HCT116 (cell line): ENCODE data around the gene SLC7A1. TPM values are rescaled to one million over a fixed set of nuclear protein-coding genes. Genes with fewer than 3 reads are reported as not detected.
A peak's percentile ranks its signal among the peaks of the same experiment; 100 is the strongest.

ENCODE experiments used
- ATAC-seq: fragments of 200-7000 bp; cut with Tn5 transposase; 2 replicates; pipeline ENCODE4 v1.9.1; 2020; ENCODE audit warnings: mild to moderate bottlenecking, moderate library complexity
- BruUV-seq: library from RNA; stranded (reverse); fragments of 400-500 nt; replicated peaks from 2 replicates; lab custom pipeline; 2021; lab: Mats Ljungman, UMichigan
- CTCF ChIA-PET: fragments of 300-600 bp; sonication (Branson Sonifier 250); formaldehyde crosslinking; loops from one replicate; lab custom pipeline; 2021; ENCODE audit warnings: antibody characterized with exemption; lab: Charles Lee
- POLR2A ChIA-PET: fragments of 300-600, 350-600 bp; sonication (Branson Sonifier 250); formaldehyde crosslinking; loops from one replicate; lab custom pipeline; 2021; ENCODE audit warnings: antibody characterized with exemption; lab: Charles Lee
- RAD21 ChIA-PET, 2 experiments: fragments of 300-600 bp; sonication (Branson Sonifier 250); formaldehyde crosslinking; loops; one replicate each; lab custom pipeline; 2023; ENCODE audit warnings: low total read pairs in 2 of 2; ENCODE audit not compliant: uncharacterized antibody in 2 of 2, unreplicated experiment in 2 of 2, low non-redundant PET in 1 of 2; lab: Charles Lee
- DNase-seq: peaks from one replicate; pipeline ENCODE4 v3.0.0-alpha.2; 2010; ENCODE audit warnings: low read depth, low spot score
- H2AFZ ChIP-seq: fragments of 200-600 bp; shearing (Covaris generic), sonication (generic); 2 replicates; pipeline ENCODE4 v1.6.1; 2017; ENCODE audit warnings: low read depth, mixed run types, mixed read lengths, antibody characterized with exemption, low read length; ENCODE audit not compliant: poor library complexity, severe bottlenecking
- H3K27ac ChIP-seq: 2 replicates; pipeline ENCODE4 v1.5.1; 2012; ENCODE audit warnings: low read depth, low read length
- H3K27me3 ChIP-seq: fragments of 200-600 bp; sonication (generic); 2 replicates; pipeline ENCODE4 v1.6.1; 2016; ENCODE audit warnings: mixed run types, low read length, mixed read lengths; ENCODE audit not compliant: insufficient read depth
- H3K36me3 ChIP-seq, 2 experiments: fragments of 200-500 bp in 1 of 2; fragments of 200-600 bp in 1 of 2; sonication (Bioruptor generic) in 1 of 2; sonication (generic) in 1 of 2; 2 replicates each; pipeline versions ENCODE4 v1.5.1 to v1.6.1; 2014 to 2016; ENCODE audit warnings: low read length in 2 of 2, inconsistent platforms in 1 of 2, mixed read lengths in 1 of 2, mixed run types in 1 of 2; ENCODE audit not compliant: insufficient read depth in 2 of 2, control insufficient read depth in 1 of 2
- H3K4me1 ChIP-seq, 2 experiments: fragments of 200-600 bp in 1 of 2; sonication (generic) in 1 of 2; 2 replicates each; pipeline versions ENCODE4 v1.5.1 to v1.6.1; 2012 to 2017; ENCODE audit warnings: low read length in 2 of 2, inconsistent platforms in 1 of 2, mild to moderate bottlenecking in 1 of 2, mixed read lengths in 1 of 2, mixed run types in 1 of 2, moderate library complexity in 1 of 2; ENCODE audit not compliant: insufficient read depth in 2 of 2, control insufficient read depth in 1 of 2
- H3K4me2 ChIP-seq: fragments of 200-600 bp; sonication (generic); 2 replicates; pipeline ENCODE4 v1.6.1; 2017; ENCODE audit warnings: mixed run types, low read length, mixed read lengths
- H3K4me3 ChIP-seq, 2 experiments: fragments of 200-600 bp in 1 of 2; sonication (generic) in 1 of 2; replicated peaks in 1 of 2; 2 replicates each; pipeline ENCODE4 v1.5.1; 2011 to 2016; ENCODE audit warnings: low read length in 2 of 2, control low read depth in 1 of 2, low read depth in 1 of 2, mild to moderate bottlenecking in 1 of 2, mixed read lengths in 1 of 2, mixed run types in 1 of 2
- H3K79me2 ChIP-seq: fragments of 200-600 bp; sonication (generic); 2 replicates; pipeline ENCODE4 v1.6.1; 2017; ENCODE audit warnings: mild to moderate bottlenecking, mixed run types, low read length, moderate library complexity, mixed read lengths; ENCODE audit not compliant: insufficient read depth
- H3K9ac ChIP-seq: fragments of 200-600 bp; sonication (generic); 2 replicates; pipeline ENCODE4 v1.6.1; 2016; ENCODE audit warnings: low read length, mixed read lengths
- H3K9me2 ChIP-seq: fragments of 200-600 bp; sonication (generic), shearing (Covaris generic); 2 replicates; pipeline ENCODE4 v1.6.1; 2017; ENCODE audit warnings: mixed run types, mild to moderate bottlenecking, moderate library complexity; ENCODE audit not compliant: insufficient read depth
- H3K9me3 ChIP-seq, 2 experiments: fragments of 200-500 bp in 1 of 2; fragments of 200-600 bp in 1 of 2; sonication (Bioruptor generic) in 1 of 2; sonication (generic) in 1 of 2; 2 replicates each; pipeline ENCODE4 v1.6.1; 2014 to 2017; ENCODE audit warnings: low read length in 2 of 2, mixed read lengths in 2 of 2, inconsistent platforms in 1 of 2, low read depth in 1 of 2, mild to moderate bottlenecking in 1 of 2, mixed run types in 1 of 2, moderate library complexity in 1 of 2; ENCODE audit not compliant: control insufficient read depth in 1 of 2, insufficient read depth in 1 of 2
- H4K20me1 ChIP-seq: fragments of 200-600 bp; sonication (generic), shearing (Covaris generic); 2 replicates; pipeline ENCODE4 v1.6.1; 2017; ENCODE audit warnings: mixed run types, mild to moderate bottlenecking, moderate library complexity; ENCODE audit not compliant: insufficient read depth
- ATF3 ChIP-seq: IDR thresholded peaks from 2 replicates; pipeline ENCODE4 v1.6.1; 2012
- EGR1 ChIP-seq: IDR thresholded peaks from 2 replicates; pipeline ENCODE4 v1.6.1; 2012; ENCODE audit warnings: low read depth
- POLR2A ChIP-seq: IDR thresholded peaks from 2 replicates; pipeline ENCODE4 v1.7.0; 2011; ENCODE audit warnings: borderline replicate concordance; ENCODE audit not compliant: insufficient read depth, insufficient read length; ENCODE audit errors: extremely low read depth
- RAD21 ChIP-seq: IDR thresholded peaks from 2 replicates; pipeline ENCODE4 v1.6.1; 2012; ENCODE audit warnings: low read depth, mild to moderate bottlenecking
- ZNF274 ChIP-seq: fragments of 200-500 bp; sonication (Bioruptor generic); IDR thresholded peaks from 2 replicates; pipeline ENCODE4 v1.6.1; 2014; ENCODE audit warnings: mild to moderate bottlenecking, low read depth, low read length, inconsistent platforms
- intact Hi-C: fragments of 100-400 bp; cut with micrococcal nuclease; formaldehyde crosslinking; loops from 2 replicates; pipeline ENCODE4 v1.10.0; 2022
- total RNA-seq: library from RNA; stranded (reverse); gene quantifications from one replicate; pipeline ENCODE4 v1.2.1, GENCODE V29; 2021; ENCODE audit not compliant: unreplicated experiment

The SLC7A1 gene
- total RNA-seq, 1 experiment from 2014 or later, result 124 TPM

- no peaks in the 10 kb centered on the region for H3K27me3 ChIP-seq
- ChIA-PET CTCF (no interaction called here), RAD21 (no interaction called here), POLR2A (no interaction called here)
- DNase-seq (no peak), ATAC-seq (peak; percentile 40; the same call in 1 of the 2 replicates)
- H3K9me3 ChIP-seq, result no peaks in the 10 kb centered on the region
- H3K4me2 ChIP-seq, result no peak overlapping the region
- H3K27ac ChIP-seq, result no peak overlapping the region
- no peak overlapping the region for H2AFZ ChIP-seq
- peaks cover 13 to 37% of the 10 kb centered on the region in 2 experiments; a peak in 3 of 4 replicates for H3K4me1 ChIP-seq
- H3K4me3 ChIP-seq, result no peak overlapping the region
- TF ChIP-seq ATF3 (no peak), RAD21 (no peak), EGR1 (no peak), ZNF274 (no peak), POLR2A (no peak)
- H3K36me3 ChIP-seq, result peaks cover 0 to 6% of the 10 kb centered on the region in 2 experiments; a peak in 1 of 4 replicates
- BruUV-seq, result no TSS peak
- intact Hi-C loops, result no loop called here
- H3K79me2 ChIP-seq, result peaks cover 100% of the 10 kb centered on the region
- H4K20me1 ChIP-seq, result peaks cover 22% of the 10 kb centered on the region; the same call in 1 of the 2 replicates
- H3K9ac ChIP-seq, result no peak overlapping the region
- no peaks in the 10 kb centered on the region for H3K9me2 ChIP-seq
Observed at GRCh38 chr13:29589234-29589633, 6.3 kb downstream of the SLC7A1 start.

GRCh38 chr13:29587645-29588044 lies 7.8 kb downstream of the SLC7A1 start:
- POLR2A ChIA-PET, result no interaction called here
- Histone ChIP-seq H3K9ac (no peak overlapping the region), H2AFZ (no peak overlapping the region), H3K27ac (no peak overlapping the region), H4K20me1 (peaks cover 28% of the 10 kb centered on the region; the same call in 1 of the 2 replicates), H3K36me3 (peaks cover 0 to 6% of the 10 kb centered on the region in 2 experiments; a peak in 1 of 4 replicates)
- ATAC-seq, result no peak
- TF ChIP-seq RAD21, result no peak
- TF ChIP-seq, all 23 proteins: peak for 0
- DNase-seq, result no peak
- Histone ChIP-seq H3K9me3 (no peaks in the 10 kb centered on the region), H3K4me2 (no peak overlapping the region), H3K9me2 (no peaks in the 10 kb centered on the region), H3K27me3 (no peaks in the 10 kb centered on the region), H3K79me2 (peaks cover 100% of the 10 kb centered on the region), H3K4me1 (peaks cover 22 to 49% of the 10 kb centered on the region in 2 experiments), H3K4me3 (no peak overlapping the region)
- CTCF ChIA-PET, result no interaction called here
- RAD21 ChIA-PET, result no interaction called here
- no TSS peak for BruUV-seq
- intact Hi-C loops, result no loop called here
